ENCODE results near the gene CSF1.

DNA sequence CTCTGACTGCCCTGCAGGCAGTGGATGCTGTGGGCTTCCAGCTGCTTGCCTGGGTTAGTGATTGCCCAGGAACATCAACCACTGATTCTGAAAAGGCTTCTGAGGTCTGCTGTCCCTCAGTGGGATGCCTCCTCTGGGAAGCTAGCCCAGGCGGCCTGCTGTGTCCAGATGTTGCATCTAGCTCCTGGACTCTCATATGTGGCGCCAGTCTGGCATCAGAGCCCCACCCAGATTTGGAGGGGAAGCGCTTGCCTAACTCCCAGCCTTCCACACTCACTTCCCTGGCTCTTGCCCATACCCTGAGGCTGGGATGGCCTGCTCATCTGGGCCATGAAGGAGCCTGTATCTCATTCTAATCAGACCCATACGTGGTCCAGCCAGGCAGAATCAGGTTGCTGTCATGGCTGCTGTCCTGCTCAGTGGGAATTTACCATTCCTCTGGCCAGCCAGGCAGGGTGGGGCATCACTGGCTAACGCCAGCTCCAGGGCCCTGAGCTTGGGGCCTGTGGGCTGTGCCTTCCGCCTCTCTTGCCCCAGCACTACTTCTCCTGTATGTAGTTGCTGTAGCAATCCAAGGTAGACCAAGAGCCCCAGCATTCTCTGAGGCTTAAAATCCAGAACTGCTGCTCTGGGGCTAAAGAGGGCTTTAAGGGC is 4.1 kb downstream of the CSF1 start:
- TF ChIP-seq, protein P1, sequence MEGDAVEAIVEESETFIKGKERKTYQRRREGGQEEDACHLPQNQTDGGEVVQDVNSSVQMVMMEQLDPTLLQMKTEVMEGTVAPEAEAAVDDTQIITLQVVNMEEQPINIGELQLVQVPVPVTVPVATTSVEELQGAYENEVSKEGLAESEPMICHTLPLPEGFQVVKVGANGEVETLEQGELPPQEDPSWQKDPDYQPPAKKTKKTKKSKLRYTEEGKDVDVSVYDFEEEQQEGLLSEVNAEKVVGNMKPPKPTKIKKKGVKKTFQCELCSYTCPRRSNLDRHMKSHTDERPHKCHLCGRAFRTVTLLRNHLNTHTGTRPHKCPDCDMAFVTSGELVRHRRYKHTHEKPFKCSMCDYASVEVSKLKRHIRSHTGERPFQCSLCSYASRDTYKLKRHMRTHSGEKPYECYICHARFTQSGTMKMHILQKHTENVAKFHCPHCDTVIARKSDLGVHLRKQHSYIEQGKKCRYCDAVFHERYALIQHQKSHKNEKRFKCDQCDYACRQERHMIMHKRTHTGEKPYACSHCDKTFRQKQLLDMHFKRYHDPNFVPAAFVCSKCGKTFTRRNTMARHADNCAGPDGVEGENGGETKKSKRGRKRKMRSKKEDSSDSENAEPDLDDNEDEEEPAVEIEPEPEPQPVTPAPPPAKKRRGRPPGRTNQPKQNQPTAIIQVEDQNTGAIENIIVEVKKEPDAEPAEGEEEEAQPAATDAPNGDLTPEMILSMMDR (conservative IDR thresholded peaks at IDR 0.05) = no peak
- no peak for TF ChIP-seq ZFX (IDR thresholded peaks at IDR 0.05)
